Fibroblast of lung (primary cell): ENCODE results near the gene HNF1B.

Source experiments
- CTCF ChIP-seq, 2 donors: IDR thresholded peaks in 1 of 2; conservative IDR thresholded peaks in 1 of 2; 1 replicate in 1 of 2; 2 replicates in 1 of 2; pipeline ENCODE4 v1.5.1; 2011 to 2012; ENCODE audit warnings: low read length in 2 of 2, control low read depth in 1 of 2, inconsistent platforms in 1 of 2, low read depth in 1 of 2, mild to moderate bottlenecking in 1 of 2
- EZH2 ChIP-seq: IDR thresholded peaks from 2 replicates; pipeline ENCODE4 v1.5.1; 2012; ENCODE audit warnings: low read length, control low read depth, mild to moderate bottlenecking; ENCODE audit errors: missing control alignments

- TF ChIP-seq CTCF (conservative IDR thresholded peaks at IDR 0.05 in 1 of 2, IDR thresholded peaks at IDR 0.05 in 1 of 2; ENCODE audit: low read depth in 1 of 2, low read length in 2 of 2) (no peak), EZH2 (no peak)
These were observed 97.0 kb downstream of the HNF1B start for GRCh38 chr17:37647856-37648255.
